Activated CD4-positive, alpha-beta T cell treated with anti-CD3 and anti-CD28 coated beads, Interleukin-2, amount 10 ng/mL, durations not matched to agents 24 days and 14 days (primary cell): Measurements from ENCODE around the gene CAPS. TPM values are rescaled to one million over a fixed set of nuclear protein-coding genes. Genes with fewer than 3 reads are reported as not detected.
"Not testable (repeated sequence)": the region's sequence is repeated elsewhere in the genome, so short reads cannot be mapped to it uniquely, and the experiment has no call there.

Experiments
- DNase-seq: peaks from one replicate; pipeline ENCODE4 v3.0.0; 2022
- H3K27ac Mint-ChIP-seq: one replicate; pipeline ENCODE4 v1.8.0; 2022; ENCODE audit warnings: mild to moderate bottlenecking, mixed read lengths
- H3K27me3 Mint-ChIP-seq: one replicate; pipeline ENCODE4 v1.8.0; 2022; ENCODE audit warnings: mixed read lengths
- H3K36me3 Mint-ChIP-seq: one replicate; pipeline ENCODE4 v1.8.0; 2022; ENCODE audit warnings: low read depth, mild to moderate bottlenecking, mixed read lengths
- H3K4me1 Mint-ChIP-seq: one replicate; pipeline ENCODE4 v1.8.0; 2021; ENCODE audit warnings: mixed read lengths
- H3K4me3 Mint-ChIP-seq: one replicate; pipeline ENCODE4 v1.8.0; 2022; ENCODE audit warnings: mild to moderate bottlenecking, moderate library complexity, mixed read lengths
- H3K9me3 Mint-ChIP-seq: one replicate; pipeline ENCODE4 v1.8.0; 2021; ENCODE audit warnings: mixed read lengths
- intact Hi-C: fragments of 100-400 bp; cut with micrococcal nuclease; formaldehyde crosslinking; loops from one replicate; pipeline ENCODE4 v1.15.1; 2023
- total RNA-seq: library from RNA; stranded (reverse); gene quantifications from 2 replicates; pipeline ENCODE4 v1.2.3, GENCODE V29; 2022

Gene CAPS
- total RNA-seq, 1 donor from 2014 or later, result 4.1 TPM

- intact Hi-C loops, result not testable (repeated sequence)
Observed at GRCh38 chr19:5883157-5883873, 30.7 kb upstream of the CAPS start.

GRCh38 chr19:5884065-5884811, 29.8 kb upstream of the CAPS start:
- H3K27ac Mint-ChIP-seq, H3K4me3 Mint-ChIP-seq, DNase-seq, H3K27me3 Mint-ChIP-seq, H3K4me1 Mint-ChIP-seq, intact Hi-C loops, H3K9me3 Mint-ChIP-seq, H3K36me3 Mint-ChIP-seq: not testable (repeated sequence)

More at GRCh38 chr19:5883157-5883873, 30.7 kb upstream of the CAPS start:
- H3K27me3 Mint-ChIP-seq, H3K27ac Mint-ChIP-seq, H3K36me3 Mint-ChIP-seq, H3K4me1 Mint-ChIP-seq, DNase-seq, H3K4me3 Mint-ChIP-seq, H3K9me3 Mint-ChIP-seq: not testable (repeated sequence)

- intact Hi-C loops, result no loop called here
- Mint-ChIP-seq H3K27ac (no peak overlapping the region), H3K4me3 (no peak overlapping the region), H3K9me3 (no peaks in the 10 kb centered on the region), H3K36me3 (no peaks in the 10 kb centered on the region), H3K4me1 (no peaks in the 10 kb centered on the region), H3K27me3 (peaks cover 3% of the 10 kb centered on the region)
- no peak for DNase-seq
Observed at GRCh38 chr19:5889288-5889971, 24.6 kb upstream of the CAPS start.

- Mint-ChIP-seq H3K27me3 (peaks cover 3% of the 10 kb centered on the region), H3K27ac (no peak overlapping the region), H3K36me3 (no peaks in the 10 kb centered on the region), H3K4me1 (no peaks in the 10 kb centered on the region), H3K9me3 (no peaks in the 10 kb centered on the region), H3K4me3 (no peak overlapping the region)
- intact Hi-C loops, result no loop called here
- no peak for DNase-seq
Observed at GRCh38 chr19:5890099-5890498, 24.0 kb upstream of the CAPS start.

- no peak for DNase-seq
- H3K9me3 Mint-ChIP-seq, result no peaks in the 10 kb centered on the region
- no peak overlapping the region for H3K4me3 Mint-ChIP-seq
- H3K36me3 Mint-ChIP-seq, result peaks cover 3% of the 10 kb centered on the region
- no peaks in the 10 kb centered on the region for H3K4me1 Mint-ChIP-seq
- no peak overlapping the region for H3K27ac Mint-ChIP-seq
- intact Hi-C loops, result no loop called here
- peaks cover 3% of the 10 kb centered on the region for H3K27me3 Mint-ChIP-seq
Observed at GRCh38 chr19:5891572-5891937, 22.5 kb upstream of the CAPS start.

- Mint-ChIP-seq H3K4me3 (no peak overlapping the region), H3K27ac (no peak overlapping the region), H3K27me3 (peaks cover 3% of the 10 kb centered on the region), H3K36me3 (peaks cover 3% of the 10 kb centered on the region), H3K4me1 (no peaks in the 10 kb centered on the region), H3K9me3 (no peaks in the 10 kb centered on the region)
- DNase-seq, result peak; percentile 71
- intact Hi-C loops, result no loop called here
Observed at GRCh38 chr19:5891938-5892771, 21.9 kb upstream of the CAPS start.

GRCh38 chr19:5892772-5893275, 21.2 kb upstream of the CAPS start:
- Mint-ChIP-seq H3K4me1 (no peaks in the 10 kb centered on the region), H3K9me3 (no peaks in the 10 kb centered on the region), H3K27me3 (peaks cover 3% of the 10 kb centered on the region), H3K27ac (no peak overlapping the region), H3K4me3 (no peak overlapping the region), H3K36me3 (peaks cover 3% of the 10 kb centered on the region)
- DNase-seq, result no peak
- intact Hi-C loops, result no loop called here

- intact Hi-C loops, result no loop called here
Observed at GRCh38 chr19:5893296-5893903, 20.7 kb upstream of the CAPS start.

GRCh38 chr19:5893907-5894703, 19.9 kb upstream of the CAPS start:
- intact Hi-C loops, result no loop called here
- Mint-ChIP-seq H3K36me3 (peaks cover 3% of the 10 kb centered on the region), H3K27ac (no peak overlapping the region)

More at GRCh38 chr19:5893296-5893903, 20.7 kb upstream of the CAPS start:
- Mint-ChIP-seq H3K27ac (no peak overlapping the region), H3K36me3 (peaks cover 3% of the 10 kb centered on the region), H3K9me3 (no peaks in the 10 kb centered on the region), H3K27me3 (peaks cover 3% of the 10 kb centered on the region), H3K4me3 (no peak overlapping the region), H3K4me1 (no peaks in the 10 kb centered on the region)
- no peak for DNase-seq

GRCh38 chr19:5894704-5895349, 19.2 kb upstream of the CAPS start:
- Mint-ChIP-seq H3K36me3 (peaks cover 3% of the 10 kb centered on the region), H3K27me3 (peaks cover under 1% of the 10 kb centered on the region)

More at GRCh38 chr19:5893907-5894703, 19.9 kb upstream of the CAPS start:
- no peak for DNase-seq
- H3K4me1 Mint-ChIP-seq, result no peaks in the 10 kb centered on the region
- no peaks in the 10 kb centered on the region for H3K9me3 Mint-ChIP-seq
- peaks cover 3% of the 10 kb centered on the region for H3K27me3 Mint-ChIP-seq
- no peak overlapping the region for H3K4me3 Mint-ChIP-seq

GRCh38 chr19:5895409-5895808, 18.6 kb upstream of the CAPS start:
- intact Hi-C loops, result no loop called here
- DNase-seq, result no peak
- Mint-ChIP-seq H3K4me1 (peaks cover 4% of the 10 kb centered on the region), H3K27me3 (no peaks in the 10 kb centered on the region), H3K27ac (no peak overlapping the region), H3K9me3 (no peaks in the 10 kb centered on the region), H3K36me3 (peaks cover 8% of the 10 kb centered on the region), H3K4me3 (no peak overlapping the region)

More at GRCh38 chr19:5894704-5895349, 19.2 kb upstream of the CAPS start:
- DNase-seq, result no peak
- Mint-ChIP-seq H3K4me1 (no peaks in the 10 kb centered on the region), H3K9me3 (no peaks in the 10 kb centered on the region), H3K27ac (no peak overlapping the region), H3K4me3 (no peak overlapping the region)
- intact Hi-C loops, result no loop called here

- peaks cover 8% of the 10 kb centered on the region for H3K36me3 Mint-ChIP-seq
- no peak overlapping the region for H3K4me3 Mint-ChIP-seq
- no peak for DNase-seq
- intact Hi-C loops, result no loop called here
- peaks cover 5% of the 10 kb centered on the region for H3K4me1 Mint-ChIP-seq
- H3K27me3 Mint-ChIP-seq, result no peaks in the 10 kb centered on the region
- H3K9me3 Mint-ChIP-seq, result no peaks in the 10 kb centered on the region
- no peak overlapping the region for H3K27ac Mint-ChIP-seq
Observed at GRCh38 chr19:5895890-5896289, 18.2 kb upstream of the CAPS start.
